ENCODE data around the gene DHX38. TPM values are rescaled to one million over a fixed set of nuclear protein-coding genes. Genes with fewer than 3 reads are reported as not detected.

Gene DHX38
- total and polyA plus RNA-seq, 2 of the 13 experiments (the other 11 are each of a cell fraction or from before 2014, with no cell fraction given): 54.4 to 85.9 TPM

DNA sequence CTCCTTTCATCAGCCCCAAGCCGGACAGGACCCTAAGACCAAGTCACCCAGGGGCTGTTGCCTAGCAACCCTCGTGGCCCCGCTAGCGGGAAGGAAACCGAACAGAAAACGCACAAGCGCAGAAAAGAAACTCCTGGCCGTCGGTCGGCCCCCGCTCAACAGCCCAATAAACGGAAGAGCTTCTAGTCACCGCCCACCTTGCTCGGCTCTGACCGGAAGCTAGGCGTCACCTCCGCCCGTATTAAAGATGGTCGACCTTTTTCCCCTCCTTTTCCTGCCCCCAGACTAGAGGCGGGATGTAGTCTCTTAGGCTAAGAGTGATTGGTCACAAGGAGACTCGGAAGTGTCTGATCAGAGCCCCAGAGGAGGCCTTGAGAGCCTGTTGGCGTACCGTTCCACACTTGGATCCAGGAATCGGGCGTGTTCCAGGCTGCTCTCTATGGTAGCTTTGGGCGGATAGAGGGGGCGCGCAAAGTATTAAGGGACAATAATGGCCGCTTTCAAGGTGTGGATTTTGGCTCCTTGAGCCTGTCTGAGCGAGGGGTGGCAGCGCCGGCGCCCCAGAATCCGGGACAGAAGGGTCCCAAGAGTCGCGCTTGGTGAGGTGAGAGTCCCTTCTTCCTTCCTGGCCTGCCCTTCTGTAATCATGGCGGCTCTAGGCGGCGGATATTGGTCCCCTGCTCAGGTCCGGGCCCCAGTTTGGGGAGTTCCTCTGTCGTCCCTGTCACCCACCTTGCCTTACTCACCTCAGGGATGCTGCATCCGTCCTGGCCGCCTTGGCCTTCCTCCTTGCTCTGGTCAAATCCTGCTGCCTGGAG lies at the start of gene DHX38, which contains the start of gene TXNL4B (continued):
- TF ChIP-seq ZNF431 (CRISPR knock-in tag; IDR thresholded peaks at IDR 0.05; ENCODE audit: borderline replicate concordance, low read depth): no peak; the same call in 1 of the 2 replicates
- 0 out of 2 replicates have a peak, but pooled peaks have one; percentile 71 for TF ChIP-seq ZFP90 (CRISPR knock-in tag; IDR thresholded peaks at IDR 0.05; ENCODE audit: borderline replicate concordance)
- no peak for TF ChIP-seq ZNF292 (CRISPR knock-in tag; IDR thresholded peaks at IDR 0.05; ENCODE audit: borderline replicate concordance, low read depth)
- TF ChIP-seq SNRNP70 (IDR thresholded peaks at IDR 0.05; ENCODE audit: low read depth, low read length): no peak
- TF ChIP-seq MXD4 (CRISPR knock-in tag; IDR thresholded peaks at IDR 0.05): peak; percentile 89
- TF ChIP-seq, protein P1, sequence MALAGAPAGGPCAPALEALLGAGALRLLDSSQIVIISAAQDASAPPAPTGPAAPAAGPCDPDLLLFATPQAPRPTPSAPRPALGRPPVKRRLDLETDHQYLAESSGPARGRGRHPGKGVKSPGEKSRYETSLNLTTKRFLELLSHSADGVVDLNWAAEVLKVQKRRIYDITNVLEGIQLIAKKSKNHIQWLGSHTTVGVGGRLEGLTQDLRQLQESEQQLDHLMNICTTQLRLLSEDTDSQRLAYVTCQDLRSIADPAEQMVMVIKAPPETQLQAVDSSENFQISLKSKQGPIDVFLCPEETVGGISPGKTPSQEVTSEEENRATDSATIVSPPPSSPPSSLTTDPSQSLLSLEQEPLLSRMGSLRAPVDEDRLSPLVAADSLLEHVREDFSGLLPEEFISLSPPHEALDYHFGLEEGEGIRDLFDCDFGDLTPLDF (CRISPR knock-in tag; IDR thresholded peaks at IDR 0.05): peak; percentile 45
- peak; percentile 97 for TF ChIP-seq GATAD1 (CRISPR knock-in tag; IDR thresholded peaks at IDR 0.05)
- TF ChIP-seq ZNF143 (CRISPR knock-in tag; IDR thresholded peaks at IDR 0.05): peak; percentile 86
- peak; percentile 57; the same call in 1 of the 2 replicates for TF ChIP-seq HIVEP1 (CRISPR knock-in tag; IDR thresholded peaks at IDR 0.05)
- no peak for TF ChIP-seq CHCHD3 (CRISPR knock-in tag; IDR thresholded peaks at IDR 0.05)
- TF ChIP-seq, protein P2, sequence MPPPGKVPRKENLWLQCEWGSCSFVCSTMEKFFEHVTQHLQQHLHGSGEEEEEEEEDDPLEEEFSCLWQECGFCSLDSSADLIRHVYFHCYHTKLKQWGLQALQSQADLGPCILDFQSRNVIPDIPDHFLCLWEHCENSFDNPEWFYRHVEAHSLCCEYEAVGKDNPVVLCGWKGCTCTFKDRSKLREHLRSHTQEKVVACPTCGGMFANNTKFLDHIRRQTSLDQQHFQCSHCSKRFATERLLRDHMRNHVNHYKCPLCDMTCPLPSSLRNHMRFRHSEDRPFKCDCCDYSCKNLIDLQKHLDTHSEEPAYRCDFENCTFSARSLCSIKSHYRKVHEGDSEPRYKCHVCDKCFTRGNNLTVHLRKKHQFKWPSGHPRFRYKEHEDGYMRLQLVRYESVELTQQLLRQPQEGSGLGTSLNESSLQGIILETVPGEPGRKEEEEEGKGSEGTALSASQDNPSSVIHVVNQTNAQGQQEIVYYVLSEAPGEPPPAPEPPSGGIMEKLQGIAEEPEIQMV (CRISPR knock-in tag; IDR thresholded peaks at IDR 0.05; ENCODE audit: low read depth): no peak
- no peak for TF ChIP-seq ARID2 (CRISPR knock-in tag; IDR thresholded peaks at IDR 0.05; ENCODE audit: borderline replicate concordance)
- no peak; the same call in 1 of the 2 replicates for TF ChIP-seq ZKSCAN1 (IDR thresholded peaks at IDR 0.05; ENCODE audit: low read length)
- TF ChIP-seq ZNF614 (CRISPR knock-in tag; IDR thresholded peaks at IDR 0.05; ENCODE audit: borderline replicate concordance): no peak
- TF ChIP-seq, protein P3, sequence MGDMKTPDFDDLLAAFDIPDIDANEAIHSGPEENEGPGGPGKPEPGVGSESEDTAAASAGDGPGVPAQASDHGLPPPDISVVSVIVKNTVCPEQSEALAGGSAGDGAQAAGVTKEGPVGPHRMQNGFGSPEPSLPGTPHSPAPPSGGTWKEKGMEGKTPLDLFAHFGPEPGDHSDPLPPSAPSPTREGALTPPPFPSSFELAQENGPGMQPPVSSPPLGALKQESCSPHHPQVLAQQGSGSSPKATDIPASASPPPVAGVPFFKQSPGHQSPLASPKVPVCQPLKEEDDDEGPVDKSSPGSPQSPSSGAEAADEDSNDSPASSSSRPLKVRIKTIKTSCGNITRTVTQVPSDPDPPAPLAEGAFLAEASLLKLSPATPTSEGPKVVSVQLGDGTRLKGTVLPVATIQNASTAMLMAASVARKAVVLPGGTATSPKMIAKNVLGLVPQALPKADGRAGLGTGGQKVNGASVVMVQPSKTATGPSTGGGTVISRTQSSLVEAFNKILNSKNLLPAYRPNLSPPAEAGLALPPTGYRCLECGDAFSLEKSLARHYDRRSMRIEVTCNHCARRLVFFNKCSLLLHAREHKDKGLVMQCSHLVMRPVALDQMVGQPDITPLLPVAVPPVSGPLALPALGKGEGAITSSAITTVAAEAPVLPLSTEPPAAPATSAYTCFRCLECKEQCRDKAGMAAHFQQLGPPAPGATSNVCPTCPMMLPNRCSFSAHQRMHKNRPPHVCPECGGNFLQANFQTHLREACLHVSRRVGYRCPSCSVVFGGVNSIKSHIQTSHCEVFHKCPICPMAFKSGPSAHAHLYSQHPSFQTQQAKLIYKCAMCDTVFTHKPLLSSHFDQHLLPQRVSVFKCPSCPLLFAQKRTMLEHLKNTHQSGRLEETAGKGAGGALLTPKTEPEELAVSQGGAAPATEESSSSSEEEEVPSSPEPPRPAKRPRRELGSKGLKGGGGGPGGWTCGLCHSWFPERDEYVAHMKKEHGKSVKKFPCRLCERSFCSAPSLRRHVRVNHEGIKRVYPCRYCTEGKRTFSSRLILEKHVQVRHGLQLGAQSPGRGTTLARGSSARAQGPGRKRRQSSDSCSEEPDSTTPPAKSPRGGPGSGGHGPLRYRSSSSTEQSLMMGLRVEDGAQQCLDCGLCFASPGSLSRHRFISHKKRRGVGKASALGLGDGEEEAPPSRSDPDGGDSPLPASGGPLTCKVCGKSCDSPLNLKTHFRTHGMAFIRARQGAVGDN (CRISPR knock-in tag; IDR thresholded peaks at IDR 0.05): peak; percentile 81
- TF ChIP-seq ZNF501 (CRISPR knock-in tag; IDR thresholded peaks at IDR 0.05): peak; percentile 98; the same call in 1 of the 2 replicates
- TF ChIP-seq, protein P4, sequence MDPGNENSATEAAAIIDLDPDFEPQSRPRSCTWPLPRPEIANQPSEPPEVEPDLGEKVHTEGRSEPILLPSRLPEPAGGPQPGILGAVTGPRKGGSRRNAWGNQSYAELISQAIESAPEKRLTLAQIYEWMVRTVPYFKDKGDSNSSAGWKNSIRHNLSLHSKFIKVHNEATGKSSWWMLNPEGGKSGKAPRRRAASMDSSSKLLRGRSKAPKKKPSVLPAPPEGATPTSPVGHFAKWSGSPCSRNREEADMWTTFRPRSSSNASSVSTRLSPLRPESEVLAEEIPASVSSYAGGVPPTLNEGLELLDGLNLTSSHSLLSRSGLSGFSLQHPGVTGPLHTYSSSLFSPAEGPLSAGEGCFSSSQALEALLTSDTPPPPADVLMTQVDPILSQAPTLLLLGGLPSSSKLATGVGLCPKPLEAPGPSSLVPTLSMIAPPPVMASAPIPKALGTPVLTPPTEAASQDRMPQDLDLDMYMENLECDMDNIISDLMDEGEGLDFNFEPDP (CRISPR knock-in tag; conservative IDR thresholded peaks at IDR 0.05): no peak
- no peak for TF ChIP-seq ZNF30 (CRISPR knock-in tag; IDR thresholded peaks at IDR 0.05)
- TF ChIP-seq, protein P5, sequence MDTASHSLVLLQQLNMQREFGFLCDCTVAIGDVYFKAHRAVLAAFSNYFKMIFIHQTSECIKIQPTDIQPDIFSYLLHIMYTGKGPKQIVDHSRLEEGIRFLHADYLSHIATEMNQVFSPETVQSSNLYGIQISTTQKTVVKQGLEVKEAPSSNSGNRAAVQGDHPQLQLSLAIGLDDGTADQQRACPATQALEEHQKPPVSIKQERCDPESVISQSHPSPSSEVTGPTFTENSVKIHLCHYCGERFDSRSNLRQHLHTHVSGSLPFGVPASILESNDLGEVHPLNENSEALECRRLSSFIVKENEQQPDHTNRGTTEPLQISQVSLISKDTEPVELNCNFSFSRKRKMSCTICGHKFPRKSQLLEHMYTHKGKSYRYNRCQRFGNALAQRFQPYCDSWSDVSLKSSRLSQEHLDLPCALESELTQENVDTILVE (CRISPR knock-in tag; IDR thresholded peaks at IDR 0.05): 0 out of 2 replicates have a peak, but pooled peaks have one; percentile 16
